Activated naive CD4-positive, alpha-beta T cell treated with anti-CD3 and anti-CD28 coated beads for 36 hours (primary cell): ENCODE results near the gene NMRK1. TPM values are rescaled to one million over a fixed set of nuclear protein-coding genes. Genes with fewer than 3 reads are reported as not detected.
A peak's percentile ranks its signal among the peaks of the same experiment; 100 is the strongest.

Experiments
- CTCF ChIA-PET: fragments of 350-600 bp; sonication (Branson Sonifier 250); formaldehyde crosslinking; loops from one replicate; lab custom pipeline; 2021; ENCODE audit warnings: antibody characterized with exemption; lab: Charles Lee
- DNase-seq: peaks from one replicate; pipeline ENCODE4 v3.0.0-alpha.2; 2020
- H3K27ac Mint-ChIP-seq: one replicate; pipeline ENCODE4 v1.8.0; 2021; ENCODE audit warnings: mild to moderate bottlenecking, mixed read lengths
- H3K27me3 Mint-ChIP-seq: one replicate; pipeline ENCODE4 v1.8.0; 2021; ENCODE audit warnings: low read depth, mixed read lengths
- H3K36me3 Mint-ChIP-seq: one replicate; pipeline ENCODE4 v1.8.0; 2021; ENCODE audit warnings: low read depth, mixed read lengths
- H3K4me1 Mint-ChIP-seq: one replicate; pipeline ENCODE4 v1.8.0; 2021; ENCODE audit warnings: low read depth, mixed read lengths
- H3K4me3 Mint-ChIP-seq: one replicate; pipeline ENCODE4 v1.8.0; 2021; ENCODE audit warnings: mild to moderate bottlenecking, moderate library complexity, mixed read lengths
- H3K9me3 Mint-ChIP-seq: one replicate; pipeline ENCODE4 v1.8.0; 2021; ENCODE audit warnings: mixed read lengths
- intact Hi-C: fragments of 100-400 bp; cut with micrococcal nuclease; formaldehyde crosslinking; loops from one replicate; pipeline ENCODE4 v1.15.1; 2023
- total RNA-seq, 2 experiments: library from RNA; stranded (reverse); gene quantifications; one replicate each; pipeline ENCODE4 v1.2.3, GENCODE V29; 2021

The NMRK1 gene
- total RNA-seq, 2 experiments from 2014 or later: 20.6 to 22.6 TPM

DNA sequence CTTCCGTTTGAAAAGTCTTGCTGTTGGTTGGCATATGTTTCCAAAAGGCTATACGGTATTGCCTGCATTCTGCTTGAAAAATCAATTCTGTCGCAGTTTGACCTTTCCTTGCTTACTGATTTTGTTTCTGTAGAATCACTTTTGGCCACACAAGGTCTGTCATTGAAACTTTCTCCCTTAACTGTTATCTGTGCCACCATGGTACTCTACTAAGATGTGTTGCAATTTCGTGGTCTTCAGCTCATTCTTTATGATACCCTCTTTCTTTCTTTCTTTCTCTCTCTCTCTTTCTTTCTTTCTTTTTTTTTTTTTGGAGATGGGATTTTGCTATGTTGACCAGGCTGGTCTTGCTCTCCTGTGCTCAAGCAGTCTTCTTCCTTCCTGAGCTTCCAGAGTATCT is 4.8 kb upstream of the NMRK1 start:
- CTCF ChIA-PET: interaction anchor here (0.7 to 1.1 kb wide), 3 partner anchors 52 to 93 kb away, joined by 3 to 5 read pairs (median 3); no protein-coding TSS in a partner anchor
- no peaks in the 10 kb centered on the region for H3K9me3 Mint-ChIP-seq

DNA sequence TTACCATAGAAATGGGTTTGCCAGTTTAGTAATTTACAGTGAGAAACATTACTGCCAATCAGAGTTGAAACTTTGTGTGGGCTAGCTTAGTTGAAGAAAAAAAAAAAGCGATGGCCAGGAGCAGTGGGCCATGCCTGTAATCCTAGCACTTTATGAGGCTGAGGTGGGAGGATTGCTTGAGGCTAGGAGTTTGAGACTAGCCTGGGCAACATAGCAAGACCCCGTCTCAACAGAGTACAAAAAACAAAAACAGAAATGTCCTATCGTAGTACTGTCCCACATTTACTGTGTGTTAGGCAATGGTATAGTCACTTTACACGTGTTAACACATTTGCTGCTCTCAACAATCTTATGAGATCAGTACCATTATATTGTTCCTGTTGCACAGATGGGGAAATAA is 2.6 kb upstream of the NMRK1 start:
- H3K9me3 Mint-ChIP-seq: no peaks in the 10 kb centered on the region
- no peak overlapping the region for H3K27ac Mint-ChIP-seq
- peak overlapping the region; percentile 95 for H3K4me3 Mint-ChIP-seq
- H3K36me3 Mint-ChIP-seq: peaks cover 3% of the 10 kb centered on the region
- DNase-seq: no peak
- CTCF ChIA-PET: interaction anchor here (0.6 kb wide), 1 partner anchor 40 kb away, joined by 3 read pairs; no protein-coding TSS in a partner anchor
- H3K4me1 Mint-ChIP-seq: peaks cover 63% of the 10 kb centered on the region
- H3K27me3 Mint-ChIP-seq: no peaks in the 10 kb centered on the region
- intact Hi-C loops: loop anchor here (2.0 kb wide), 2 partner anchors 14 to 34 kb away; no protein-coding TSS in a partner anchor

More for the DNA sequence above, 4.8 kb upstream of the NMRK1 start:
- Mint-ChIP-seq H3K36me3 (peaks cover 5% of the 10 kb centered on the region), H3K27me3 (no peaks in the 10 kb centered on the region), H3K27ac (no peak overlapping the region), H3K4me1 (peaks cover 67% of the 10 kb centered on the region), H3K4me3 (no peak overlapping the region)
- no peak for DNase-seq
- intact Hi-C loops: loop anchor here (2.0 kb wide), 1 partner anchor 18 kb away; no protein-coding TSS in a partner anchor

DNA sequence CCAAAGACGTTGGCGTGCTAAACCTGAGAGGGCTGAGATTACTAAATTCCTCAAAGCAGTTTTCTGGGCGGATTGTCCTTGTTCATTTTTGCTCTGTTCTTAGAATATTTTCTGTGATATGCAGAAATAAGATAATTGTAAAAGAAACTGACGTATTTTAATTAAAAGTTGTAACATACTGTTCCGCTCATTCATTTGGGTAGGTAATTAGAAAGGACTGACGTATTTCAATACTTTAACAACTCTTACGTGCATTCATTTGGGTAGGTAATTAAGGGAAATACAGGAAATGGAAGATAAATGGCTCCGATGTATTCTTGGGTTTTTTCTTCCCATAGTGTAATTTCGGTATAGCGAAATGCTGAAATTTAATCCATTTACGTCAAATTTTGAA is 1.4 kb upstream of the NMRK1 start:
- CTCF ChIA-PET: interaction anchor here (1.0 to 1.1 kb wide), 2 partner anchors 62 to 96 kb away, joined by 3 to 5 read pairs; no protein-coding TSS in a partner anchor
- Mint-ChIP-seq H3K4me3 (peak overlapping the region; percentile 95), H3K27me3 (no peaks in the 10 kb centered on the region), H3K27ac (peak overlapping the region; percentile 93), H3K36me3 (peaks cover 3% of the 10 kb centered on the region), H3K4me1 (peaks cover 61% of the 10 kb centered on the region), H3K9me3 (no peaks in the 10 kb centered on the region)
- no peak for DNase-seq
- intact Hi-C loops: loop anchor here (1.0 to 5.0 kb wide), 7 partner anchors 59 to 1957 kb away; partner anchors contain the start of genes ANXA1, PCSK5 and RFK

DNA sequence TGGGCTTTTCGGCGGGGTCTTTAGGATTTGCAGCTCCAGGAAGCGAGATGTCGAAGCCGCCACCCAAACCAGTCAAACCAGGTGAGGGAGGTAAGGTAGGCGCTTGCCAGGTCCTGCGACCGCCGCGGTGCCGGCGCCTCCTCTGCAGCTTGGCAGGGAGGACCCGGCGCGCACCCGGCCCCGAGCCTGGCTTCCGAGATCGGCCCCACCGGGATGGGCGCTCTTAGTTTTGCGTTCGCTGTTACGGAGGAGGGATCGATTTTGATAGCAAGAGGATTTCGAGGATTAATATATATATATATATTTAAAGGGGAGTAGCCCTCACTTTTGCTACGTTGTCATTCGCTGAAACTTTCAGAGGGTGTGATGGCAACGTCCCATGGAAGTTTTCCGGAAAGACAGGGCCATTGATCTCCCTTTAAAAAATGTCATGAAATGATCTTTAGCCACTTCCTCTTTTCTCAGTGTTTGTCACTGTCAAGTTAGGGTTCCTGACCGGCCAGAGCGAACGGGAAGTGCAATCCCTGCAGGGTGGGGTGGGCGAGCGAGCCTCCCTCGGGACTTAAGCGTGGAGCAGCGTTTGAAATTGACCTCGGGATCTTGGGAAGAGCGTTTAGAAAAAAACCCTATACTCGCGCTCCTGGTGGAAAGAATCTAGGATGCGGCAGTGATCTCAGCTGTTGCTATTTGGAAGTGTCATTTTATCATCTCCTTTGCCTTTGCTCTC is 854 bp upstream of the NMRK1 start:
- H3K27me3 Mint-ChIP-seq: no peaks in the 10 kb centered on the region
- intact Hi-C loops: loop anchor here (1.0 to 5.0 kb wide), 7 partner anchors 59 to 1957 kb away; partner anchors contain the start of genes ANXA1, PCSK5 and RFK
- no peaks in the 10 kb centered on the region for H3K9me3 Mint-ChIP-seq
- H3K4me3 Mint-ChIP-seq: peak overlapping the region; percentile 95
- peaks cover 61% of the 10 kb centered on the region for H3K4me1 Mint-ChIP-seq
- peak; percentile 36 for DNase-seq
- peaks cover 3% of the 10 kb centered on the region for H3K36me3 Mint-ChIP-seq
- H3K27ac Mint-ChIP-seq: peak overlapping the region; percentile 93
- CTCF ChIA-PET: interaction anchor here (0.9 to 1.4 kb wide), 4 partner anchors 62 to 136 kb away, joined by 3 to 5 read pairs (median 4); partner anchors contain the start of gene C9orf40

DNA sequence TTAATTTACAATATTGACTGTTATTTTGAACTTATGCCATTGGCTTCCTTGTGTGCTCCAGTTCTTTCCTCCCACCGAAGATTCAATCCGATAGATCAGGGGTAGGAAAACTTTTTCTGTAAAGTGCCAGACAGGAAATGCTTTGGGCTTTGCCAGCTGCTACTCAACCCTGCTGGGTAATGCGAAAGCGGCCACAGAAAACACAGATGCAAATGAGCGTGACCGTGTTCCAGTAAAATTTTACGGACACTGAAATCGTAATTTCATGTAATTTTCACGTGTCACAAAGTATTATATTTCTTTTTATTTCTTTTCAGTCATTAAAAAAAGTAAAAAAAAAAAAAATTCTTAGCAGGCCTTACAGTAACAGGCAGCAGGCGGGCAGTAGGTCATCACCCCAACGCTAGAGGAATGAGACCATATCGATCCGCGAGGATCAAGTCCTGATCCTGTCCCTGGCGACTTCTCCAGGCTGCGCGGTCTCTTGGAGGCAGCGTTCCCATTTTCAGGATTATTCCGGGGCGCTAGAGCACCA is 599 bp downstream of the NMRK1 start:
- Mint-ChIP-seq H3K27ac (peak overlapping the region; percentile 94), H3K4me1 (peaks cover 56% of the 10 kb centered on the region), H3K9me3 (no peaks in the 10 kb centered on the region), H3K27me3 (no peaks in the 10 kb centered on the region), H3K36me3 (peaks cover 2% of the 10 kb centered on the region), H3K4me3 (peak overlapping the region; percentile 94)
- CTCF ChIA-PET: interaction anchor here (0.6 to 1.4 kb wide), 6 partner anchors 16 to 303 kb away, joined by 3 to 5 read pairs (median 3); no protein-coding TSS in a partner anchor
- peak; percentile 66 for DNase-seq
- intact Hi-C loops: loop anchor here (1.0 to 5.0 kb wide), 10 partner anchors 10 to 1955 kb away; partner anchors contain the start of genes ANXA1, CARNMT1, PCSK5 and RFK

DNA sequence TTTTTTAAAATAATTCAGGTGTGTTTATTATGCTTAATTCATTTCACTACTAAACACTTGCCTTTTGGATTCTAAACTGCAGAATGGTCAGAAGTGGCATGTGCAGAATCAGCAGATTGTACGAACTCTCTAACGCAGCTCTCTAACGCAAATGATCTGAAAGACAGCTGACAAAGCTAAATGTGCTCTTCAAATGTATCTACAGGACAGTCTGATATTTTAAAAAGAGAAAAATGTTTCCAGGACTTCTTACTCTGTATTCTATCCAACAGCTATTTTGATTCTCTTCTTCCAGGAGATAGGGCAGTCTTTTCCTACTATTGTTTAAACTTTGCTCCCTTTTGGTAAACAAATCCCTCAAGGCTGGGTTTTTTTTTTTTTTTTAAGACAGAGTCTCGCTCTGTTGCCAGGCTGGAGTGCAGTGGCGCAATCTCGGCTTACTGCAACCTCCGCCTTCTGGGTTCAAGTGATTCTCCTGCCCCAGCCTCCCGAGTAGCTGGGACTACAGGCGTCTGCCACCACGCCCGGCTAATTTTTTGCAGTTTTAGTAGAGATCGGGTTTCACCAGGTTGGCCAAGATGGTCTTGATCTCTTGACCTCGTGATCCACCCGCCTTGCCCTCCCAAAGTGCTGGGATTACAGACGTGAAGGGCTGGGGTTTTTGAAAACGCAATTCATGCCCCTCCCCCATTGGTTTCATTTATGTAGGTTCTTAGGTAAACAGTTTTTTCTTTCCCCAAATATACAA is 1.2 kb downstream of the NMRK1 start:
- DNase-seq: peak; percentile 27
- Mint-ChIP-seq H3K9me3 (no peaks in the 10 kb centered on the region), H3K27me3 (no peaks in the 10 kb centered on the region), H3K4me3 (peak overlapping the region; percentile 94), H3K4me1 (peaks cover 53% of the 10 kb centered on the region), H3K27ac (peak overlapping the region; percentile 91), H3K36me3 (peaks cover 5% of the 10 kb centered on the region)
- CTCF ChIA-PET: interaction anchor here (0.6 to 2.4 kb wide), 12 partner anchors 9 to 313 kb away, joined by 3 to 8 read pairs (median 4); partner anchors contain the start of genes C9orf40 and CARNMT1
- intact Hi-C loops: loop anchor here (1.0 to 5.0 kb wide), 10 partner anchors 9 to 1954 kb away; partner anchors contain the start of genes ANXA1, CARNMT1, PCSK5 and RFK

DNA sequence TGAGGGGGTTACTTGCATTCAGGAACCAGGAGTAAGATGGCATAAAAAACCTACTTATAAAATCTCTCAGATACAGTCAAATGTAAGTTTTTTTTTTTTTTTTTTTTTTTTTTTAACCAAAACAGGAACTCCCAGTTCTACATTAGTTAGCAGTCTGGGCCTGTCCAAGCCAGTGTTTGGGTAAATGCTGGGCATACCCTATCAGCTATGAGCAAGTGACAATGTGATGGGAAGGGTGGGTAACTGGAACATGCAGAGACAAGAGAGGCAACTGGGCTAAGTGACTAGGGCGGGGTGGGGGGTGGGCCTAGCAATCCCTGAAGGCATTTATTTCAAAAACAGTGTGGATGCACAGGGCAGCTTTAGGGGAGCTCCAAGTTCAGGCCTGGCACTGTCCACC is 2.3 kb downstream of the NMRK1 start:
- Mint-ChIP-seq H3K27me3 (no peaks in the 10 kb centered on the region), H3K4me3 (peak overlapping the region; percentile 94), H3K27ac (peak overlapping the region; percentile 78), H3K4me1 (peaks cover 42% of the 10 kb centered on the region), H3K36me3 (peaks cover 8% of the 10 kb centered on the region), H3K9me3 (no peaks in the 10 kb centered on the region)
- intact Hi-C loops: loop anchor here (2.0 to 5.0 kb wide), 6 partner anchors 153 to 1953 kb away; partner anchors contain the start of genes ANXA1, PCSK5 and RFK
- CTCF ChIA-PET: interaction anchor here (0.9 to 2.4 kb wide), 10 partner anchors 8 to 312 kb away, joined by 3 to 8 read pairs (median 4); partner anchors contain the start of genes C9orf40 and CARNMT1
- DNase-seq: no peak

DNA sequence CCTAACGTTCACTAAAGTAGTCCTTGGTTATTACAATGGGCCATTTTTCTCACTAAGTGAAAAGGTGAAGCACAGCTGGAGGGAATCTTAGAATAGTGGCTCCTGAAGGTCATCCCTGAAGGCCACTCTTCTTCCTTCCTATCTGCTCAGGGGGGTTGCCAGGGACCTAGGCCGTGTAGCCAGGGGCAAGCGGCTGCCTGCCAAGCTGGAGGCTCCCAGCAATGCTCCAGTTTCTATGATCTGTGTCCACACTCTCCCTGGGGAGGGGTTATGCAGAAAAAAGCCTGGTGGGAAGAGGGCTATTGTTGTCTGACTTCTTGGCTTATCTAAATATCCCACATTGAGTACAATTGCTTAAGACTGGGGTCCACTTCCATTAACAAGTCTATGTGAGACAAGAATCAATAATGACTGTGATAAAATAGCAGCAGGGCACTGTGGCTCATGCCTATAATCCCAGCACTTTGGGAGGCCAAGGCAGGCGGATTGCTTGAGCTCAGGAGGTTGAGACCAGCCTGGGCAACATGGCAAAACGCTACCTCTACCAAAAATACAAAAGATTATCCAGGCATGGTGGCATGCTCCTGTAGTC is 3.8 kb downstream of the NMRK1 start:
- H3K4me3 Mint-ChIP-seq: no peak overlapping the region
- CTCF ChIA-PET: interaction anchor here (0.7 to 1.8 kb wide), 2 partner anchors 8 to 1220 kb away, joined by 3 to 7 read pairs; no protein-coding TSS in a partner anchor
- intact Hi-C loops: no loop called here
- peaks cover 9% of the 10 kb centered on the region for H3K36me3 Mint-ChIP-seq
- H3K4me1 Mint-ChIP-seq: peaks cover 32% of the 10 kb centered on the region
- no peak for DNase-seq
- H3K27me3 Mint-ChIP-seq: no peaks in the 10 kb centered on the region
- peak overlapping the region; percentile 27 for H3K27ac Mint-ChIP-seq
- no peaks in the 10 kb centered on the region for H3K9me3 Mint-ChIP-seq

DNA sequence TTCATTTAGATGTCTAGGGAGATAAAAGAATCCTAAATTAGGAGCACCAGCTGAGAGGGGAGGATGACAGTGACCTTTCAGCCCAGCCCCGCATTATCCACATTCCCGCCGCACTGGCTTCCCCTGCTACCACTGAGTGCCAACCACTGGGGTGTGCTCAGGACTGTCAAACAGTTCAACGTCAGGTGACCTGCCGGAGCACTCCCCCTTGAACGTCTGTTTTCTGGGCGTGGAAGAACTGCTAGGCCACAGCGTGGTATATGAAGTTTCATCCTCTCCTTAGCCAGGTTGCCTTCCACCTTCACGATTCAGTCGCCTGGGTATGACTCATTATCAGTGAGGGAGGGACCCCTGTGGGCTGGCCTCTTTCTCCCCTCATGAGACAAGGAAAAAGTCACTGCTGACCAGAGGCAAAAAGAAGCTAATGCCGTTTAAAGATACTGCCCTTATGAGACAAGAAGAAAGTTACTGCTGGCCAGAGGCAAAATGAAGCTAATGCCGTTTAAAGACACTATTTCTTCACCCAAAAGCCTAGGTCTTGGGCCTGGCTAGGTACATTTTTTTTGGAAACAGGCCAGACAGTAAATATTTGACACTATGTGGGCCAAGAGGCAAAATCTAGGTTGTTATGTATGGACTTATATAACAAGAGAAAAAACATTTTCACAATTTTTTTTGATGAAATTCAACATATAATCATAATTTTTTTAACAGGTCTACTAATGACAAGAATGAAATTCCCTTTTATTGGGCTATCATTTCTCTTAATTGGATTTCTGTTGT is 4.6 kb downstream of the NMRK1 start:
- DNase-seq: peak; percentile 21
- Mint-ChIP-seq H3K9me3 (no peaks in the 10 kb centered on the region), H3K27me3 (no peaks in the 10 kb centered on the region), H3K4me3 (no peak overlapping the region), H3K27ac (no peak overlapping the region), H3K4me1 (peaks cover 32% of the 10 kb centered on the region), H3K36me3 (peaks cover 9% of the 10 kb centered on the region)
- CTCF ChIA-PET: interaction anchor here (1.2 to 1.5 kb wide), 3 partner anchors 132 to 306 kb away, joined by 3 to 5 read pairs (median 3); no protein-coding TSS in a partner anchor
- intact Hi-C loops: no loop called here

DNA sequence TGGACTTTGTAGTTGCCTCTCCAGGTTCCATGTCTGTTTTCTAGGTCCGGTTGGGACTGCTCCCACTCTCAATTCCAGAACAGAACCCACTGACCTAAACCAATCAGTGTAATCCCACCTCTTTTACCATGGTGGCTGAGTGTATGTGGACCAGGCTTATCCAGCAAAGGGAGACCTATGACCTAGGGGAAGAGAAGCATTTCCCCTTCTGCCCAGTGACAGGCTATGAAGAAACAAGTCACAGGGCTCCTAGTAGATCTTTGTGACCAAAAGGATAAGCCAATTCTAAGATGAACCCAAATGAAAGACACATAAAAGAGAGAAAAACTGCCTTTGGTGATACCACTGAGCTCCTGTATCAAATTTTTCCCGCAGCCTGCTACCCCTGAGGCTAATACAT is 6.3 kb downstream of the NMRK1 start:
- intact Hi-C loops: no loop called here
- Mint-ChIP-seq H3K9me3 (no peaks in the 10 kb centered on the region), H3K27me3 (no peaks in the 10 kb centered on the region), H3K4me3 (no peak overlapping the region), H3K27ac (peak overlapping the region; percentile 69), H3K4me1 (peaks cover 34% of the 10 kb centered on the region), H3K36me3 (peaks cover 9% of the 10 kb centered on the region)
- CTCF ChIA-PET: interaction anchor here (0.6 to 1.5 kb wide), 2 partner anchors 304 to 325 kb away, joined by 5 read pairs; no protein-coding TSS in a partner anchor
- DNase-seq: no peak
